GM13976 (cell line): ENCODE measurements around the gene POLA1.
A peak's percentile ranks its signal among the peaks of the same experiment; 100 is the strongest.

Experiments used
- DNase-seq: peaks from one replicate; pipeline ENCODE4 v3.0.0; 2012; ENCODE audit warnings: low spot score
- in situ Hi-C: fragments of 300-500 bp; cut with MboI; formaldehyde crosslinking; loops from one replicate; pipeline ENCODE4 v1.12.0; 2022; ENCODE audit warnings: low sequenced_read_pairs, mixed read lengths, inconsistent platforms; ENCODE audit not compliant: unreplicated experiment
- TF ChIP-seq, protein P1 (sequence below): IDR thresholded peaks from 2 replicates; pipeline ENCODE4 v1.5.1; 2012; ENCODE audit warnings: borderline replicate concordance, mild to moderate bottlenecking; ENCODE audit not compliant: insufficient read depth; ENCODE audit errors: extremely low read depth, missing control alignments, control extremely low read depth

The POLA1 gene

GRCh38 chrX:25019707-25020390 lies 326.1 kb downstream of the POLA1 start:
- in situ Hi-C loops: no loop called here
- TF ChIP-seq, protein P1, sequence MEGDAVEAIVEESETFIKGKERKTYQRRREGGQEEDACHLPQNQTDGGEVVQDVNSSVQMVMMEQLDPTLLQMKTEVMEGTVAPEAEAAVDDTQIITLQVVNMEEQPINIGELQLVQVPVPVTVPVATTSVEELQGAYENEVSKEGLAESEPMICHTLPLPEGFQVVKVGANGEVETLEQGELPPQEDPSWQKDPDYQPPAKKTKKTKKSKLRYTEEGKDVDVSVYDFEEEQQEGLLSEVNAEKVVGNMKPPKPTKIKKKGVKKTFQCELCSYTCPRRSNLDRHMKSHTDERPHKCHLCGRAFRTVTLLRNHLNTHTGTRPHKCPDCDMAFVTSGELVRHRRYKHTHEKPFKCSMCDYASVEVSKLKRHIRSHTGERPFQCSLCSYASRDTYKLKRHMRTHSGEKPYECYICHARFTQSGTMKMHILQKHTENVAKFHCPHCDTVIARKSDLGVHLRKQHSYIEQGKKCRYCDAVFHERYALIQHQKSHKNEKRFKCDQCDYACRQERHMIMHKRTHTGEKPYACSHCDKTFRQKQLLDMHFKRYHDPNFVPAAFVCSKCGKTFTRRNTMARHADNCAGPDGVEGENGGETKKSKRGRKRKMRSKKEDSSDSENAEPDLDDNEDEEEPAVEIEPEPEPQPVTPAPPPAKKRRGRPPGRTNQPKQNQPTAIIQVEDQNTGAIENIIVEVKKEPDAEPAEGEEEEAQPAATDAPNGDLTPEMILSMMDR: no peak
- no peak for DNase-seq

GRCh38 chrX:25020391-25020904 lies 326.7 kb downstream of the POLA1 start:
- no peak for DNase-seq
- in situ Hi-C loops: no loop called here
- TF ChIP-seq, protein P1: no peak

- in situ Hi-C loops: no loop called here
- peak; percentile 74 for DNase-seq
- TF ChIP-seq, protein P1: peak; percentile 60
Measured at GRCh38 chrX:25020905-25021449, 327.3 kb downstream of the POLA1 start.

GRCh38 chrX:25022499-25023325 lies 329.0 kb downstream of the POLA1 start:
- no peak for DNase-seq
- TF ChIP-seq, protein P1: no peak
- in situ Hi-C loops: no loop called here

DNA sequence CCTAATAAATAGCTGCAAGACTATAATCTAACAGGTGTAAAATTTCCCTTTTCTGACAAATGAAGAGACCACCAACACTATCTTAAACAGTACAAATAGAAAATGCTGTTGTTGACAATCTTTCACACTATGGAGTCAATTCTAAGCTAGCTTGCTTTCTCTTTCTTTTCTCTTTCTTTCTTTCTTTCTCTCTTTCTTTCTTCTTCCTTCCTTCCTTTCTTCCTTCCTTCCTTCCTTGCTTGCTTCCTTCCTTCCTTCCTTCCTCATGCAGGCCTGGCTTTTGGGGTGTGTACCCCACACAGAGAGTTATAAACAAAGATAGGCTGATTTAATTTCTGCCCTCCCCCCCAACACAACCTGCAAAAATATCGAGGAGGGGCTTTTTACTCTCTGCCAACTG lies 330.2 kb downstream of the POLA1 start:
- in situ Hi-C loops: no loop called here
- TF ChIP-seq, protein P1: no peak
- no peak for DNase-seq

GRCh38 chrX:25025615-25026014 lies 331.9 kb downstream of the POLA1 start:
- in situ Hi-C loops: no loop called here
- TF ChIP-seq, protein P1: no peak
- DNase-seq: no peak
